K562 (cell line): ENCODE measurements around the gene OTOP1. TPM values are rescaled to one million over a fixed set of nuclear protein-coding genes. Genes with fewer than 3 reads are reported as not detected.

Experiments used
- CXXC5 ChIP-seq: fragments of 250-450 bp; sonication (Bioruptor Pico); IDR thresholded peaks from 2 replicates; pipeline ENCODE4 v1.8.0; 2022; ENCODE audit warnings: inconsistent platforms, mild to moderate bottlenecking, moderate library complexity
- HNRNPLL ChIP-seq: fragments of 200-400 bp; formaldehyde crosslinking; IDR thresholded peaks from 2 replicates; pipeline ENCODE4 v1.6.1; 2017; ENCODE audit warnings: low read length, low read depth, mild to moderate bottlenecking; ENCODE audit not compliant: poor library complexity, severe bottlenecking
- KDM5B ChIP-seq: fragments of 200-600 bp; sonication (generic); IDR thresholded peaks from 2 replicates; pipeline ENCODE4 v1.6.1; 2012; ENCODE audit warnings: low read depth, mild to moderate bottlenecking, moderate library complexity, low read length, control low read depth, inconsistent platforms; ENCODE audit not compliant: insufficient replicate concordance
- MCM2 ChIP-seq: fragments of 450-650 bp; IDR thresholded peaks from 2 replicates; pipeline ENCODE4 v1.6.1; 2017; ENCODE audit warnings: low read depth, mild to moderate bottlenecking
- PATZ1 ChIP-seq: fragments of 250-450 bp; sonication (Bioruptor Pico); IDR thresholded peaks from 2 replicates; pipeline ENCODE4 v1.5.0; 2020; ENCODE audit warnings: mild to moderate bottlenecking, borderline replicate concordance
- PRDM10 ChIP-seq: fragments of 450-650 bp; IDR thresholded peaks from 2 replicates; pipeline ENCODE4 v1.6.1; 2018; ENCODE audit not compliant: partially characterized antibody
- PRMT5 ChIP-seq: sonication (generic); formaldehyde crosslinking; IDR thresholded peaks from 2 replicates; pipeline ENCODE4 v1.5.0; 2020; ENCODE audit warnings: missing genetic modification reagents
- SIN3A ChIP-seq, 2 experiments: fragments of 150-350 bp in 1 of 2; IDR thresholded peaks; 2 replicates each; pipeline ENCODE4 v1.6.1; 2011 to 2016; ENCODE audit warnings: borderline replicate concordance in 2 of 2, low read depth in 2 of 2, low read length in 2 of 2, mild to moderate bottlenecking in 2 of 2, moderate library complexity in 2 of 2; ENCODE audit not compliant: control insufficient read depth in 1 of 2
- SIX5 ChIP-seq, 2 experiments: IDR thresholded peaks; 2 replicates each; pipeline ENCODE4 v1.6.1; 2011; ENCODE audit warnings: low read length in 2 of 2, borderline replicate concordance in 1 of 2, low read depth in 1 of 2, mild to moderate bottlenecking in 1 of 2, moderate library complexity in 1 of 2; ENCODE audit not compliant: insufficient read depth in 1 of 2
- SP1 ChIP-seq: sonication (generic); formaldehyde crosslinking; IDR thresholded peaks from 2 replicates; pipeline ENCODE4 v1.8.1; 2022; ENCODE audit warnings: mild to moderate bottlenecking, missing genetic modification reagents
- VEZF1 ChIP-seq: fragments of 200-800 bp; sonication (Bioruptor generic); IDR thresholded peaks from 2 replicates; pipeline ENCODE4 v1.6.1; 2017; ENCODE audit warnings: missing genetic modification characterization, missing compliant biosample characterization
- polyA plus RNA-seq, 8 experiments: library from polyadenylated mRNA; depleted of rRNA in 4 of 8; stranded (reverse) in 5 of 8; unstranded in 3 of 8; fragments of >200 nt; fragmentation: Nextera tagmentation in 2 of 8; fragmentation: Illumina TruSeq in 1 of 8; extraction: Ambion mirVana in 2 of 8; extraction: Trizol in 1 of 8; gene quantifications; 2 replicates each; pipeline versions ENCODE4 v1.2.1 to v1.2.3, GENCODE V29; 2011 to 2014; ENCODE audit warnings: inconsistent platforms in 1 of 8, missing spikeins in 1 of 8
- total RNA-seq, 7 experiments: library from RNA; depleted of rRNA in 6 of 7; stranded (reverse); fragments of >200 nt in 6 of 7; fragmentation: Illumina TruSeq in 2 of 7; extraction: Trizol in 2 of 7; gene quantifications; 2 replicates each; pipeline versions ENCODE4 v1.2.1 to v1.2.3, GENCODE V29; 2011 to 2021; ENCODE audit warnings: low replicate concordance in 1 of 7
- TF ChIP-seq, protein P1 (sequence below): IDR thresholded peaks from 2 replicates; pipeline ENCODE4 v1.6.1; 2011; ENCODE audit warnings: borderline replicate concordance, low read depth, mild to moderate bottlenecking, moderate library complexity, low read length; ENCODE audit not compliant: insufficient read depth, poor library complexity, severe bottlenecking
- TF ChIP-seq, protein P2 (sequence below): fragments of 450-650 bp; IDR thresholded peaks from 2 replicates; pipeline ENCODE4 v1.7.0; 2016; ENCODE audit warnings: borderline replicate concordance

Gene OTOP1
- total and polyA plus RNA-seq, 9 of the 15 experiments (the other 6 are each of a cell fraction or from before 2014, with no cell fraction given) = not detected

GRCh38 chr4:4248029-4248884 is 21.5 kb upstream of the OTOP1 start, which contains the start of gene TMEM128 (continued):
- TF ChIP-seq, protein P1, sequence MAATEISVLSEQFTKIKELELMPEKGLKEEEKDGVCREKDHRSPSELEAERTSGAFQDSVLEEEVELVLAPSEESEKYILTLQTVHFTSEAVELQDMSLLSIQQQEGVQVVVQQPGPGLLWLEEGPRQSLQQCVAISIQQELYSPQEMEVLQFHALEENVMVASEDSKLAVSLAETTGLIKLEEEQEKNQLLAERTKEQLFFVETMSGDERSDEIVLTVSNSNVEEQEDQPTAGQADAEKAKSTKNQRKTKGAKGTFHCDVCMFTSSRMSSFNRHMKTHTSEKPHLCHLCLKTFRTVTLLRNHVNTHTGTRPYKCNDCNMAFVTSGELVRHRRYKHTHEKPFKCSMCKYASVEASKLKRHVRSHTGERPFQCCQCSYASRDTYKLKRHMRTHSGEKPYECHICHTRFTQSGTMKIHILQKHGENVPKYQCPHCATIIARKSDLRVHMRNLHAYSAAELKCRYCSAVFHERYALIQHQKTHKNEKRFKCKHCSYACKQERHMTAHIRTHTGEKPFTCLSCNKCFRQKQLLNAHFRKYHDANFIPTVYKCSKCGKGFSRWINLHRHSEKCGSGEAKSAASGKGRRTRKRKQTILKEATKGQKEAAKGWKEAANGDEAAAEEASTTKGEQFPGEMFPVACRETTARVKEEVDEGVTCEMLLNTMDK = peak; percentile 32
- TF ChIP-seq SP1 (CRISPR knock-in tag) = peak; percentile 91
- TF ChIP-seq MCM2 = no peak
- peak; percentile 58 for TF ChIP-seq HNRNPLL
- peak; percentile 82 for TF ChIP-seq CXXC5 (CRISPR knock-in tag)
- peak; percentile 90 for TF ChIP-seq KDM5B
- no peak for TF ChIP-seq PRMT5 (CRISPR knock-in tag)
- TF ChIP-seq VEZF1 (CRISPR knock-in tag) = no peak
- TF ChIP-seq, protein P2, sequence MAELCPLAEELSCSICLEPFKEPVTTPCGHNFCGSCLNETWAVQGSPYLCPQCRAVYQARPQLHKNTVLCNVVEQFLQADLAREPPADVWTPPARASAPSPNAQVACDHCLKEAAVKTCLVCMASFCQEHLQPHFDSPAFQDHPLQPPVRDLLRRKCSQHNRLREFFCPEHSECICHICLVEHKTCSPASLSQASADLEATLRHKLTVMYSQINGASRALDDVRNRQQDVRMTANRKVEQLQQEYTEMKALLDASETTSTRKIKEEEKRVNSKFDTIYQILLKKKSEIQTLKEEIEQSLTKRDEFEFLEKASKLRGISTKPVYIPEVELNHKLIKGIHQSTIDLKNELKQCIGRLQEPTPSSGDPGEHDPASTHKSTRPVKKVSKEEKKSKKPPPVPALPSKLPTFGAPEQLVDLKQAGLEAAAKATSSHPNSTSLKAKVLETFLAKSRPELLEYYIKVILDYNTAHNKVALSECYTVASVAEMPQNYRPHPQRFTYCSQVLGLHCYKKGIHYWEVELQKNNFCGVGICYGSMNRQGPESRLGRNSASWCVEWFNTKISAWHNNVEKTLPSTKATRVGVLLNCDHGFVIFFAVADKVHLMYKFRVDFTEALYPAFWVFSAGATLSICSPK = no peak
- peak; percentile 39 to 55; a peak in 3 of 4 replicates for TF ChIP-seq SIX5 (IDR thresholded peaks at IDR 0.05; ENCODE audit: borderline replicate concordance in 1 of 2, insufficient read depth in 1 of 2, low read depth in 1 of 2, low read length in 2 of 2)
- no peak for TF ChIP-seq PATZ1 (CRISPR knock-in tag)
- no peak; a peak in 2 of 4 replicates for TF ChIP-seq SIN3A (IDR thresholded peaks at IDR 0.05; ENCODE audit: borderline replicate concordance in 2 of 2, control insufficient read depth in 1 of 2, low read depth in 2 of 2, low read length in 2 of 2)
- TF ChIP-seq PRDM10 = peak; percentile 50
